Fibroblast of villous mesenchyme (primary cell): ENCODE results near the gene MANBA. TPM values are rescaled to one million over a fixed set of nuclear protein-coding genes. Genes with fewer than 3 reads are reported as not detected.

Source experiments
- DNase-seq: peaks from one replicate; pipeline ENCODE4 v3.0.0-alpha.2; 2010; ENCODE audit warnings: low read depth
- H3K4me3 ChIP-seq: 2 replicates; pipeline ENCODE4 v1.5.1; 2011; ENCODE audit warnings: low read depth, mild to moderate bottlenecking, low read length
- CTCF ChIP-seq: IDR thresholded peaks from 2 replicates; pipeline ENCODE4 v1.5.1; 2012; ENCODE audit warnings: low read depth, mild to moderate bottlenecking, low read length; ENCODE audit not compliant: insufficient read depth
- total RNA-seq: library from RNA; depleted of rRNA; stranded (reverse); fragments of >200 nt; gene quantifications from 2 replicates; pipeline ENCODE4 v1.2.3, GENCODE V29; 2012

The MANBA gene
- total RNA-seq, 1 donor, result 53.5 TPM

- no peak for TF ChIP-seq CTCF
- H3K4me3 ChIP-seq, result no peak overlapping the region
- DNase-seq, result no peak
These were observed 146.0 kb downstream of the MANBA start for GRCh38 chr4:102614801-102615200.

GRCh38 chr4:102612824-102613366, 147.9 kb downstream of the MANBA start:
- TF ChIP-seq CTCF, result no peak
- DNase-seq, result no peak
- no peak overlapping the region for H3K4me3 ChIP-seq

- no peak overlapping the region for H3K4me3 ChIP-seq
- TF ChIP-seq CTCF, result no peak
- DNase-seq, result no peak
These were observed 148.6 kb downstream of the MANBA start for GRCh38 chr4:102612210-102612609.

GRCh38 chr4:102610476-102610875, 150.3 kb downstream of the MANBA start:
- no peak for DNase-seq
- H3K4me3 ChIP-seq, result no peak overlapping the region
- no peak for TF ChIP-seq CTCF

GRCh38 chr4:102610007-102610406, 150.8 kb downstream of the MANBA start:
- peak; percentile 34 for DNase-seq
- H3K4me3 ChIP-seq, result no peak overlapping the region
- peak; percentile 43 for TF ChIP-seq CTCF

GRCh38 chr4:102608190-102608589, 152.6 kb downstream of the MANBA start:
- H3K4me3 ChIP-seq, result no peak overlapping the region
- DNase-seq, result no peak
- TF ChIP-seq CTCF, result no peak

- DNase-seq, result no peak
- TF ChIP-seq CTCF, result no peak
- H3K4me3 ChIP-seq, result no peak overlapping the region
These were observed 153.8 kb downstream of the MANBA start for GRCh38 chr4:102606846-102607450.
